Sigmoid colon (tissue), 4 donors: ENCODE results near the gene CSF2RB.

Experiments used
- CTCF ChIP-seq, 4 experiments: fragments of 450-650 bp in 3 of 4; fragments of 200-600 bp in 1 of 4; IDR thresholded peaks; one replicate each; pipeline ENCODE4 v1.5.1; 2016 to 2019; ENCODE audit warnings: antibody characterized with exemption in 4 of 4, mild to moderate bottlenecking in 3 of 4, moderate library complexity in 2 of 4
- EP300 ChIP-seq, 4 donors: sonication (generic); formaldehyde crosslinking; IDR thresholded peaks; one replicate each; pipeline ENCODE4 v1.6.1; 2017; ENCODE audit warnings: antibody characterized with exemption in 4 of 4
- POLR2A ChIP-seq, 2 donors: fragments of 450-650 bp; IDR thresholded peaks; one replicate each; pipeline ENCODE4 v1.6.1; 2016; ENCODE audit warnings: antibody characterized with exemption in 2 of 2, mild to moderate bottlenecking in 2 of 2, moderate library complexity in 2 of 2

GRCh38 chr22:36916034-36916433, 2.6 kb downstream of the CSF2RB start:
- TF ChIP-seq POLR2A (IDR thresholded peaks at IDR 0.05) (no peak), CTCF (IDR thresholded peaks at IDR 0.05) (no peak), EP300 (IDR thresholded peaks at IDR 0.05) (no peak)
